PC-3 (cell line): Measurements from ENCODE around the gene MLIP.

ENCODE experiments used
- CTCF ChIP-seq: fragments of 300-600 bp; sonication (generic); conservative IDR thresholded peaks from 2 replicates; pipeline ENCODE4 v1.5.1; 2017; ENCODE audit warnings: antibody characterized with exemption, low read depth, mild to moderate bottlenecking, low read length
- EZH2phosphoT487 ChIP-seq: fragments of 300-600 bp; sonication (generic); IDR thresholded peaks from 2 replicates; pipeline ENCODE4 v1.6.1; 2018; ENCODE audit warnings: mild to moderate bottlenecking, antibody characterized with exemption, low read length, borderline replicate concordance

GRCh38 chr6:54282186-54282585 lies 170.9 kb downstream of the MLIP start:
- TF ChIP-seq CTCF, result no peak
- no peak for TF ChIP-seq EZH2phosphoT487
